DMS53 (cell line): ENCODE measurements around the gene TANC1.

Experiments
- DNase-seq: peaks from one replicate; lab custom pipeline; 2025; lab: John Stamatoyannopoulos, UW

Gene TANC1

DNA sequence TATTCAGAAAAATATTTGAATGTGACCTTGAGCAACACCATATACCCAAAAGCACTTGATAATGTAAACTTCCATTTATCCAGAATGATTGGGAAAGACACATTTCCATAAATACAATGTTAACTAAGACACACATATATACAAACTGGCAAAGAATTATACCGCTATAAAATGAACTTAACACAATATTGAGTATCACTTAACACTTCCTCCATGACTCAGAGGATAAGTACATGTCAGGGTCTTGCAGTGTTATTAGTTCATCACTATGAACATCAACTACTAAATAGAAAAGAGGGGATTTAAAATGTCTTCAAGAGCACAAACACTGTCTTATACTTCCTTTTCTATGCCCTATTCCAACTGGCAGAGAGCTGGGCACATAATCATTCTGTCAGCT is 299.5 kb downstream of the TANC1 start:
- DNase-seq, result peak; percentile 38

DNA sequence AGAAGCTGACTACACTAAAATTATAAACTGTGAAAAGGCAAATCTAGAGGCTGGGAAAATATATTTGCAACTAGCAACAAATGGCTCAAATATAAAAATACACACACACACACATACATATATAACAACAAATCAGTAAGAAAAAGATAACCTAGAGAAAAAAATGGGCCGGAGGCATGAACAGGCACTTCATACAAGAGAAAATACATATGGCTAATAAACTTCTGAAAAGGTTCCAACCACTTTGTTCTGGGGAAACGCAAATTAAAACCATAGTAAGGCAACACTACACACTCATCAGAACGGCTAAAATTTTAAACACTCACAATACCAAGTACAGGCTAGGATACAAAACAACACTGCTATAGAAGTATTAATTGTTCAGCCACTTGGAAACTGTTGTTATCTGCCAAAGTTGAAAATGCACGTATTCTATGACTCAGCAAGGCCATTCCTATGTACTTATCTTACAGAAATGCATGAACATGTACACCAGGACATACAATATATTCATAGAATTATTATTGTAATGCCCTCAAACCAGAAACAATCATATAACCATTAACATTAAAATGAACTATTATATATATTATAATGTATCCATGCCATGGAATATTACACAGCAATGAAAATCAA is 302.4 kb downstream of the TANC1 start:
- DNase-seq, result no peak

DNA sequence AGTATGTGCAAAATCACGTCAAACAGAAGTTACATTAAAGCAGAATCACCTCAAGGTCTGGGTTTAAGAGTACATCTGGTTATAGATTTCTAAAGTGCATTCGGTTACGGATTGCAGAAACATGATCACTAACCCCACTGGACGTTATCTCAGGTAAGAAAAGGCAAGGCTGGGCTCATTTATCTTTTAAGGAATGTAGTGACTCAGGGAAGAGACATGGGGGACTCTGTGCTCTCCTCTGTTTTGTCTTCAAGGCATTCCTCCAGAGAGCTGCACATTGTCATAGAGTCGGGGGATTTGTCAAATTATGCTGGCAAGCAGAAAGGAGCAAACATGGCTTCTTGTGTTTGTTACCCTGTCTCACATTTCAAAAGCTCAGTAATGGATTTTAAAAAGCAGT is 303.7 kb downstream of the TANC1 start:
- DNase-seq, result no peak

DNA sequence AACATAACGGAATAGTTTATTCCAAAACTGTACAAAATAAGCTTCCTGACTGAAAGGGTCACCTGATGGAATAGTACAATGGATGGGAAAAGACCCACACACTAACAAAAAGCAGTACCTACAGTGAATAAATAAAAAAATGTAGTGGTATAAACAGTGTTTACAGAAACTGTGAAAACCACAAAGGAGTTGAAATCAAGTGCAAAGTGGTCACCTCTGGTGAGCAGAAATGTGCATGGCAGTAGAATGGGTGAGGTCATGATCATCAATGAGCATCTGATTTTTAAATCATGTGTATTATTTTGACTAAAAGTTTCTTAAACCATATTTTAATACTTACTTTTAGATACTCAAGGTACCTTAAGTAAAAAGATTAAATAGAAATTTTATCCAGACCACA is 306.7 kb downstream of the TANC1 start:
- no peak for DNase-seq

DNA sequence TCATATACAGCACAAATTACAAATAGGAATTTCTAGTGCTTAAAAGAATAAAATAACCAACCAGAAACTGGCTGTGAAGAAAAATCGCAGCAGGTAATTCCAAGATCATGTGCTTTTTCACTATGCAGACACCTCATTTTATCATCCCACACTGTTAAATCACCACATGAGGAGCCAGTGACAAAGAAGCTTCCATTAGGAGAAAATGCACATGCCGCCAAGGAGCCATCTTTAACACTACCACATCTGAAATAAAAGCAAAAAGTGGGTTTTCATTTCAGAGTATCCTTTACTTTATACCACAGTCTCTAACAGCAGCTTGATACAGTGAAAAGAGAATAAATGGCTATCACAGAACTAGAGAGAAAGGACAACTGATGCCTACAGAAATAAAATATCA is 311.3 kb downstream of the TANC1 start:
- DNase-seq, result no peak

DNA sequence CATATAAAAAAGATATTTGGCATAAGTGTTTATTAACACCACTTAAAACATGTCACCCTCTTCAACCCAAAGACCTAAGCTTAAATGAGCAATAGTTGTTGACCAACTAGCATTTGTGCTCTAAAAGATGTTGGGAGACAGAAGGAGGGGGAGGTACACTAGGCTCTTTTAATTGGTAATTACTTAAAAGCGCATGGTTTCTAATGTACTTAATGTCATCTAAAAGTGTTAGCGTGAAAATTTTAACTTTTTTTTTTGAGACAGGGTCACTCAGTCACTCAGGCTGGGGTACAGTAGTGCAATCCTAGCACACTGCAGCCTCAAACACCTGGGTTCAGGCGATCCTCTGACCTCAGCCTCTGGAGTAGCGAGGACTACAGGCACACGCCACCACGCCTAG is 312.6 kb downstream of the TANC1 start:
- no peak for DNase-seq
